Mucosa of descending colon (tissue), 3 donors: ENCODE results near the gene TGFBR3L. TPM values are rescaled to one million over a fixed set of nuclear protein-coding genes. Genes with fewer than 3 reads are reported as not detected.
"Not testable (repeated sequence)": the region's sequence is repeated elsewhere in the genome, so short reads cannot be mapped to it uniquely, and the experiment has no call there.

ENCODE experiments used
- ATAC-seq: fragments of 200-7000 bp; cut with Tn5 transposase; one replicate; pipeline ENCODE4 v1.9.1; 2020; ENCODE audit warnings: mild to moderate bottlenecking, moderate library complexity
- DNase-seq, 3 donors: peaks; one replicate each; pipeline ENCODE4 v3.0.0-alpha.2; 2020
- H3K36me3 ChIP-seq: fragments of 200-600 bp; one replicate; pipeline ENCODE4 v1.8.0; 2021; ENCODE audit warnings: low read depth, mild to moderate bottlenecking
- H3K4me1 ChIP-seq: fragments of 200-600 bp; one replicate; pipeline ENCODE4 v1.8.0; 2021; ENCODE audit warnings: low read depth, mild to moderate bottlenecking
- H3K4me3 ChIP-seq: fragments of 200-600 bp; one replicate; pipeline ENCODE4 v1.8.0; 2021; ENCODE audit warnings: mild to moderate bottlenecking
- H3K9me3 ChIP-seq: fragments of 200-600 bp; one replicate; pipeline ENCODE4 v1.8.0; 2021; ENCODE audit warnings: mild to moderate bottlenecking
- intact Hi-C, 2 donors: fragments of 100-400 bp; cut with DNase I in 1 of 2; cut with micrococcal nuclease in 1 of 2; formaldehyde crosslinking; loops; one replicate each; pipeline versions ENCODE4 v1.11.0 to v1.11.1; 2022; cut with DNase I, micrococcal nuclease
- total RNA-seq, 3 donors: library from RNA; stranded (reverse); fragmentation: NEBNext Ultra II Directional in 2 of 3; extraction: Animal tissue kit (Norgen Biotek cat#: 25700) in 2 of 3; gene quantifications; one replicate each; pipeline versions ENCODE4 v1.2.1 to v1.2.4, GENCODE V29; 2021 to 2023
- TF ChIP-seq, protein P1 (sequence below): fragments of 200-600 bp; IDR thresholded peaks from one replicate; pipeline ENCODE4 v1.8.0; 2022; ENCODE audit warnings: antibody characterized with exemption, mild to moderate bottlenecking
- donor health status: DM: no; HTN: no; CAD: no; lungs with moderate emphysema.
- donor health status: DM: no; HTN: no; CAD: no.
- donor health status: DM: no; HTN: yes; CAD: no.

The TGFBR3L gene
- total RNA-seq, 3 donors from 2014 or later: 0.79 TPM; not detected in 2

DNA sequence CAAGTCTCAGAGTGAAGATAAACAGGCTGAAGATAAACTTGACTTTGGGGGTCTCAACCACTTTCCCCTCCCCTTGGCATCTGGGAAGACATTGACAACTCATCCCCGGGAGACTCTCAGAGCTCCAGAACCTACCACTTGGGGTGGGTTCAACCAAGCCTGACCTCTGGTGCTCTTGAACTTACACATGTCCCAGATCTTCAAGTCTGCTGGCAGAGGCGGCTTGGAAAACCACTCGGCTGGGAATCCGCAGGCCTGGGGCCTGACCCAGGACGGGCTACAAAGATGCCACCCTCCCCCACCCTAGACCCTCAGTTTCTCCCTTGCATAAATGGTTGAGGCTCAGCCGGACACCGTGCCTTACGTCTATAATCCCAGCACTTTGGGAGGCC is 25.8 kb upstream of the TGFBR3L start:
- Histone ChIP-seq H3K36me3 (no peaks in the 10 kb centered on the region), H3K4me3 (no peak overlapping the region), H3K4me1 (peaks cover 3% of the 10 kb centered on the region), H3K9me3 (no peaks in the 10 kb centered on the region)
- TF ChIP-seq, protein P1, sequence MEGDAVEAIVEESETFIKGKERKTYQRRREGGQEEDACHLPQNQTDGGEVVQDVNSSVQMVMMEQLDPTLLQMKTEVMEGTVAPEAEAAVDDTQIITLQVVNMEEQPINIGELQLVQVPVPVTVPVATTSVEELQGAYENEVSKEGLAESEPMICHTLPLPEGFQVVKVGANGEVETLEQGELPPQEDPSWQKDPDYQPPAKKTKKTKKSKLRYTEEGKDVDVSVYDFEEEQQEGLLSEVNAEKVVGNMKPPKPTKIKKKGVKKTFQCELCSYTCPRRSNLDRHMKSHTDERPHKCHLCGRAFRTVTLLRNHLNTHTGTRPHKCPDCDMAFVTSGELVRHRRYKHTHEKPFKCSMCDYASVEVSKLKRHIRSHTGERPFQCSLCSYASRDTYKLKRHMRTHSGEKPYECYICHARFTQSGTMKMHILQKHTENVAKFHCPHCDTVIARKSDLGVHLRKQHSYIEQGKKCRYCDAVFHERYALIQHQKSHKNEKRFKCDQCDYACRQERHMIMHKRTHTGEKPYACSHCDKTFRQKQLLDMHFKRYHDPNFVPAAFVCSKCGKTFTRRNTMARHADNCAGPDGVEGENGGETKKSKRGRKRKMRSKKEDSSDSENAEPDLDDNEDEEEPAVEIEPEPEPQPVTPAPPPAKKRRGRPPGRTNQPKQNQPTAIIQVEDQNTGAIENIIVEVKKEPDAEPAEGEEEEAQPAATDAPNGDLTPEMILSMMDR: no peak
- DNase-seq: no peak
- intact Hi-C loops: no loop called here
- no peak for ATAC-seq

DNA sequence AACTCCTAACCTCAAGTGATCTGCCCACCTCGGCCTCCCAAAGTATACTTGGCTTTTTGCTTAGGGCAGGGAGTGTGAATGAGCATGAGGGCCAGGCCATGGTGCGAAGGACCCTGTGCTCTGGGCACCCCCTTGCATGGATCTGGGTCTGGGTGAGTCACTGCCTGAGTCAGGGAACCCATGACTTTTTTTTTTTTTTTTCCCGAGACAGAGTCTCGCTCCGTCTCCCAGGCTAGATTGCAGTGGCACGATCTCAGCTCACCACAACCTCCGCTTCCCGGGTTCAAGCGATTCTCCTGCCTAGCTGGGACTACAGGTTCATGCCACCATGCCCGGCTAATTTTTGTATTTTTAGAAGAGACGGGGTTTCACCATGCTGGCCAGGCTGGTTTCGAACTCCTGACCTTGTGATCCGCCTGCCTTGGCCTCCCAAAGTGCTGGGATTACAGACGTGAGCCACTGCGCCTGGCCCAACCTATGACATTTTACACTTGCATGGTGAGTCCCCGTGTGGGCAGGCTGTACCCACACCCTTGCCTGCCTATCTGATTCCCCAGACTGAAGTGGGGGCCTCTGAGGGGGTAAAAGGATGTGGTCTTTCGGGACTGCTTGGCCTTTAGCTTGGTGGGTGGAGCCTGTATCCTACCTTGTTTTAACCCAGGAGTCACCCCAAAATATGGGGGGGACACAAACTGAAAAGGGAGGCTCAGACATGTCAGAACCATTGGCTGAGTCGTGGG is 21.1 kb upstream of the TGFBR3L start:
- H3K9me3 ChIP-seq, H3K4me3 ChIP-seq, H3K36me3 ChIP-seq, DNase-seq, ATAC-seq, intact Hi-C loops, H3K4me1 ChIP-seq: not testable (repeated sequence)

DNA sequence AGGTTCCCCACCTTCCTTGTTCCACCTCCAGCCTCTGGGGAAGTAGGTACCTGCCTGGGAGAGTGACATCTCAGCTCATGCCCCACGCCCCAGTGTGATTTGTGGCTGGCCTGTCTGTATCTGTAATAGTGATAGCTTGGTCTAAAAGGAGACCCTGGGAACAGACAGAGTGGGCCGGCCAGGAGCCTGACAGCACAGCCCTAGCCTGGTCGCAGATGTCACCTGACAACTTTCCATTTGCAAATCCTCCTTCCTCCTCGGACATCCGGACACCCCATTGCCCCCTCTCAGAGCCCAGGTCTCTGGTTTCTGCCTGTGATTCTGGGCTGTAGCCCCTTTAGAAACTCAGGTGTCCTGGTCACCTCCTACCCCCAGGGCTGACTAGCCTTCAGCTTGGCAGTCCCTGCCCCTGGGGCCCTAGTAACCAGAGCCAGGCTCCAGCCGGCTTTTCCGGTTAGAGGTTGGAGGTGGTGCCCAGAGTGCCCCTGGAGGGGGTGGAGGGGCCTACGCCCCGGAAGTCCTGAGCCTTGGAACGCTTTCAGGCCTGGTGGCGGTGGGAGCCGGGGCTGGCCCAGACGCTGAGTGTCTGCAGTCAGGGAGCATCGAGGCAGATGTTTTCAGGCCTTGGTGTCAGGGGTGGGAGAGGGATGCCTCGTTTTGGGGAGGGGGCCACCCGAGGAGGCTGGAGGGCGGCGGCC is 19.9 kb upstream of the TGFBR3L start:
- H3K4me1 ChIP-seq: no peaks in the 10 kb centered on the region
- ATAC-seq (peak; percentile 89), DNase-seq (peak in 2 of 3 donors; percentile 64 to 66)
- intact Hi-C loops: no loop called here
- H3K9me3 ChIP-seq: no peaks in the 10 kb centered on the region
- no peaks in the 10 kb centered on the region for H3K36me3 ChIP-seq
- TF ChIP-seq, protein P1: no peak
- no peak overlapping the region for H3K4me3 ChIP-seq

DNA sequence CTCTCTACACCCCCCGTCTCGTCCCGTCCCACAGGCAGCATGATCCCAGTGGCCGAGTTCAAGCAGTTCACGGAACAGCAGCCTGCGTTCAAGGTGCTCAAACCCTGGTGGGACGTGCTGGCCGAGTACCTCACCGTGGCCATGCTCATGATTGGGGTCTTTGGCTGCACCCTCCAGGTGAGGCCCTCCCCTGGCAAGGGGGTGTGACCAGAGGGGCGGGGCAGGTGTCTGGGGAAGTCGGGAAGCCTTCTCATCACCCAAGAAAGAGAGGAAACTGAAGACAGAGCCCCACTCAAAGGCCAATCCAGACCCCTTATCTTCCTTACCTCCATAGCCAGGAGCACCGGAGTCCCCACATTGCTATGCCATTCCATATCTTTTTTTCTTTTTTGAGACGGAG is 19.1 kb upstream of the TGFBR3L start:
- ATAC-seq (no peak), DNase-seq (no peak)
- Histone ChIP-seq H3K4me3 (no peak overlapping the region), H3K4me1 (no peaks in the 10 kb centered on the region), H3K36me3 (no peaks in the 10 kb centered on the region), H3K9me3 (no peaks in the 10 kb centered on the region)
- intact Hi-C loops: no loop called here
- TF ChIP-seq, protein P1: no peak

DNA sequence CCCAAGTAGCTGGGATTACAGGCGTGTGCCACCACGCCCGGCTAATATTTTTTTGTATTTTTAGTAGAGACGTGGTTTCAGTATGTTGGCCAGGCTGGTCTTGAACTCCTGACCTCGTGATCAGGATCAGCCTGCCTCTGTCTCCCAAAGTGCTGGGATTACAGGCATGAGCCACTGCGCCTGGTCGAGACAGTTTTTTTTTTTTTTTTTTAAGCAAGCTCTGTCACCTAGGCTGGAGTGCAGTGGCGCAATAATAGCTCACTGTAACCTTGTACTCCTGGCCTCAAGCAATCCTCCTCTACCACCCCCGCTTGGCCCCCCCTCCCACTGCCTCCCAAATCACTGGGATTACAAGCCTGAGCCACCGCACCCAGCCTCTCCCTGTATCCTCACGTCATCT is 17.3 kb upstream of the TGFBR3L start:
- Histone ChIP-seq H3K4me3 (no peak overlapping the region), H3K4me1 (no peaks in the 10 kb centered on the region), H3K36me3 (no peaks in the 10 kb centered on the region), H3K9me3 (no peaks in the 10 kb centered on the region)
- ATAC-seq (no peak), DNase-seq (no peak)
- intact Hi-C loops: no loop called here
- TF ChIP-seq, protein P1: no peak

DNA sequence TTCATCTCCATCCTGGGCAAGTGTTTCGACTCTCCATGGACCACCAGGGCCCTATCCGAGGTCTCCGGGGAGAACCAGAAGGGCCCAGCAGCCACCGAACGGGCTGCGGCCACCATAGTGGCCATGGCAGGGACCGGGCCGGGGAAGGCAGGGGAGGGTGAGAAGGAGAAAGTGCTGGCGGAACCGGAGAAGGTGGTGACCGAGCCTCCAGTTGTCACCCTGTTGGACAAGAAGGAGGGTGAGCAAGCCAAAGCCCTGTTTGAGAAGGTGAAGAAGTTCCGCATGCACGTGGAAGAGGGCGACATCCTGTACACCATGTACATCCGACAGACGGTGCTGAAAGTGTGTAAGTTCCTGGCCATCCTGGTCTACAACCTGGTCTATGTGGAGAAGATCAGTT is 15.7 kb upstream of the TGFBR3L start:
- DNase-seq: no peak
- peaks cover 6% of the 10 kb centered on the region for H3K36me3 ChIP-seq
- intact Hi-C loops: no loop called here
- no peak overlapping the region for H3K4me3 ChIP-seq
- ATAC-seq: no peak
- peaks cover 13% of the 10 kb centered on the region for H3K4me1 ChIP-seq
- TF ChIP-seq, protein P1: no peak
- no peaks in the 10 kb centered on the region for H3K9me3 ChIP-seq
